HG02798 (cell line): ENCODE measurements around the gene ETNK2.

ENCODE experiments used
- ATAC-seq: cut with Tn5 transposase; IDR thresholded peaks from one replicate; pipeline ENCODE4 v1.9.1; 2021; ENCODE audit warnings: mild to moderate bottlenecking; ENCODE audit not compliant: unreplicated experiment, poor library complexity

ETNK2 gene

DNA sequence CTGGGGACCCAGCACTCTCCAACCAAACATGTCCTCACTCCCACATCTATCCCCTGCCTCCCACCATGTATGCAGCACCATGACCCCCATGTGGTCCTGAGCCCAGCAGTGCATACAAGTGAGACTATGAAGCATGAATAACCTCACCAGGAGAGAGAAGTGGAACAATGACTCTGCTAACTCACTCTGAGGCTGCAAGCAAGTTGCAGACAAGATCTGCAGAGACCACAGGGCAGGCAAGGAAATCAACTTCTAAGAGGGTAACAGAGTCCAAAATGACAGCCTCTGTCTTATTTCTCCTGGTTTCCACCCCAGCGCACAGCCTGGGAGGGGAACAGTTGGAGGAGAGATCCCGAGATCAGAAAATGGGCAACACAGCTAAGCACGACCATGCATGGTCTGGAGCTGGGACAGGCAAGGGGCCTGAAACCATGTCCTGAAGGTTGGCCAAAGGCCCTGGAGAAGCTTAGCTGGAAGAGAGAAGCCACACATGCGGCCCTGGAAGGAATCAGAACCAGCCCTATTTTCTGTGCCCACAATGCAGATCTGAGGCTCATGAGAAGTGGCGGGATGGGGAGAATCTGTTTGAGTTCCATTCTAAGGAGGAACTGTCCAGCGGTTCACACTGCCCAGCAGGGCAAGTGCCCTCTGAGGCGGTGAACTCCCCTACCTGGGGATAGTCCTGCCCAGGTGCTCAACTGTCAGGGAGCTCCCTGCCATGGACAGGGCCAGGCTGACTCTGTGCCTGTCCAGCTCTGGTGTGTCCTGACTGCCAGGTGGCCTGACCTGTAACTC lies 26.8 kb upstream of the ETNK2 start:
- ATAC-seq = no peak

- ATAC-seq = no peak
Measured at GRCh38 chr1:204177133-204177532, 25.3 kb upstream of the ETNK2 start.

DNA sequence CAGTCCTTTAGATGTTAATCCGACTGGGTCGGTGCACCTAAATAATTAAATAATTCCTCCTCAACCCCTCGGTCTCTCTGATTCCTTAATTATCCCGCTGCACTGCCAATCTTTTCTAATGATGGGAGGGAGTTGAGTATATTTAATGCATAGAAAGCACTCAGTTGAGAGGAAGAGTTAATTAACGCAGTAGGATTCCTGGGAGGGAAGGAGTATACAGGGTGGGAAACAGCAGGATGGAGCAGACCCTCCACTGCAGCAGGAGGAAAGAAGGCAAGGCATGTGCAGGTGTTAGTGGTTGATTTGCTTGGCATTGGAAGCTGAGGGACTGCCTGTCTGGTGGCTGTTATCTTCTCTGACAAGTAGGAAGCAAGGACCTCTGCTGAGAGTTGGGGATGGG lies 24.2 kb upstream of the ETNK2 start:
- no peak for ATAC-seq

DNA sequence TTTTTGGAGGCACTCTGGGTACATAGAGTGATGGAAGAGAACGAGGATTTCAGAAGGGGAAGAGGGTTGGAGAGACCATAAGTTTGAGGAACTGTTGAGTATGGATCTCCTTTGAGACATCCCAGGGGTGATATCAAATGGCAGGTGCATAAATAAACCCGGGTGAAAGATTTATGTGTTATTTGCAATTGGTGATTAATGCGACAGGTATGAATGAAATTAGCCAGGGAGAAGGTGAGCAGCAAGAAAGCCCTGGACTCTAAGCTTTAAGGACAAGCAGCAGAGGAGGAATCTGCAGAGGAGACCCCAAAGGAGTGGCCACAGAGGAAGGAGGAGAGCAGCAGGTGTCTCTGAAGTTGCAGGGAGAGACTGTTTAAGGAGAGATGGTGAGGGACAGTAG lies 23.1 kb upstream of the ETNK2 start:
- ATAC-seq = no peak

GRCh38 chr1:204172404-204173029 lies 20.7 kb upstream of the ETNK2 start:
- no peak for ATAC-seq

- no peak for ATAC-seq
Measured at GRCh38 chr1:204171751-204172178, 19.9 kb upstream of the ETNK2 start.

GRCh38 chr1:204170494-204171155 lies 18.8 kb upstream of the ETNK2 start:
- no peak for ATAC-seq

DNA sequence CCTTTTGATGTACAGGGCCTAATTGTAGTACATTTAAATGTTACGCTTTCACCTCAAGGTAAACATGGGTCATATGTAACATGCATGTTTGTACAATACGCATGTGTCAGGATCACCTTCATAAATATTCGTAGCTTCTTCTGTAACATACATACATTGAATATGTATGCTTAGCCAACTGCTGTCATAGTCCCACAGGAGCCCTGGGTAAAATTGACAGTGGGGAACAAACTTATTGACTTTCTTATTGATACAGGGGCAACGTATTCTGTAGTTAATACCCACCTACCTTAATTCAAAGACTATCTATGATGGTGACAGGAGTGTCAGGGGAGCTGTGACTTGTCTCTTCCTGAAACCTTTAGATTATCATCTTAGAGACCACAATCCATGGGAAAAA lies 18.0 kb upstream of the ETNK2 start:
- ATAC-seq = no peak

DNA sequence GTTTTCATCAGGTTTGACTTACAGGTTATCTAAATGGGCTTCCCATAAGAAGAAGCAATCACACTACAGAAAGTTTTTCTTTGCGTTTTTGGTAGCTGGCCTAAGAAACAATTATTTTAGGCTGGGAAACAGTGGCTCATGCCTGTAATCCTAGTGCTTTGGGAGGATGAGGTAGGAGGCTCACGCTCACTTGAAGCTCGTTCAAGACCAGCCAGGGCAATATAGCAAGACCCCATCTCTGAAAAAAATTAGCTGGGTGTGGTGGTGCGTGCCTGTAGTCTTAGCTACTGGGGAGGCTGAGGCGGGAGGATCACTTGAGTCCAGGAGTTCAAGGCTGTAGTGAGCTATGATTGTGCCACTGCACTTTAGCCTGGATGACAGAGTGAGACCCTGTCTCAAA lies 15.9 kb upstream of the ETNK2 start:
- no peak for ATAC-seq

GRCh38 chr1:204166219-204166618 lies 14.4 kb upstream of the ETNK2 start, which contains the start of gene REN:
REN (minus strand) TSS chr1:204166337; CDS start chr1:204166293, 44 bp downstream.
- no peak for ATAC-seq

DNA sequence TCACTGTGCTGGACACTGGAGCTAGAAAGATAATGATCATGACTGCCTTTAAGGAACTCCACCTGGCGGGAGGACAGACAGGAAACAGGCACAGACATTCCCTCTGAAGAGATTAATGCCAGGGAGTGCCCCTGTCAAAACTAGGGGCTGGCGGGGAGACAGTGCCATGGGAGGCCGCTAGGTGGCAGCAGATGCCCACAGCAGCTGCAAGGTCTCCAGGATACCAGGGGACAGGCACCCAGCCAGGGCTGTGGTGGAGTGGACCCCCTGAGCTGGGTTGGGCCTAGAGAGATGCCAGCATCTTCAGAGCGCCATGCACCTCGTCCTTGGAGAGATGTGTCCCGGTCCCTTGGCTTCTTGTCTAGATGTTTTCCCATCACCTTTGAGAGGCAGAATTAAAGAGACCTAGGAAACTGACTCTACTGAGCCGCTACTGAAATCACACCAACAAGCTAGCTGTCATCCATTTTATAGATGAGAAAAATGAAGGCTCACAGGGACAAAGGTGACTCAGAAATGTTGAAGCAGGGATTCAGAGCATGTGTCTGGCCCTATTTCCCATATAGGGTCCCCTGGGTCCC lies 10.7 kb upstream of the ETNK2 start:
- ATAC-seq = peak; percentile 73

DNA sequence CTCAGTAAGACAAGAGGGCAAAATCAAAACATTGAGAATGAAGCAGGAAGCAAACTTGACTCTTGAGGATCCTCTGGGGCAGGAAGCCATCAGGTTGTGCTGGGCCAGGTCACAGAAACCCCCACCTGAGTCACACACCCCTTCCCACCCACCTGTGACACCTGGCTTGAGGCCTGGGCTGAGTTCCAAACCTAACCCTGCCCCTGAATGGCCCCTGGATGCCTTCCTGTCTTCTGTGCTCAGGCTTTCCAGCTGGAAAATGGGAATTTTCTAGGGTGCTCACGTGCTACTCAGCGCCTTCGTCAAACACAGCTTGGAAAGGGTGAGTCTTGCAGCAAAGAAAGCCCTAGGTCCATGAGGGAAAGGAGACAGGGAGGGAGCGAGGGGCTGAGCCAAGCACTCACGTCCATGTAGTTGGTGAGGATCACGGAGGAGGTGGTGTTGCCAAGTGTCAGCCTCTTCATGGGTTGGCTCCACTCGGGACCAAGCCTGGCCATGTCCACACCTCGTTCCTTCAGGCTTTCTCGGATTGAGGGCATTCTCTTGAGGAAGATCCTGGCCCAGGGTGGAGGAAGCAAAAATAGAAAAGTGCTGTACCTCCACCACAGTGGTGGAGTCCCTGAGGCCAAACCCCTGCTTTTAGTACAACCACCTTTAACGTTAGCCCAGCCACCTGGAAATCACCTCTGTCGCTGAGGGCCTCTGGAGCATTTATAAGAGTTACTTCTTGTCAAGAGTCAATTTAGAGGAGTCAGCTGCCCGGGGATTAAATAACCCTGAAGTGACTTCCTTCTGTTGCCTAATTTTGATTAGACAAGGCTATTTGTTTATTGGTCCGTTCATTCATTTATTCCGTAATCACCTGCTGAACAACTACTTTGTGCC lies 10.0 kb upstream of the ETNK2 start:
- no peak for ATAC-seq

- no peak for ATAC-seq
Measured at GRCh38 chr1:204157962-204158361, 6.1 kb upstream of the ETNK2 start.

DNA sequence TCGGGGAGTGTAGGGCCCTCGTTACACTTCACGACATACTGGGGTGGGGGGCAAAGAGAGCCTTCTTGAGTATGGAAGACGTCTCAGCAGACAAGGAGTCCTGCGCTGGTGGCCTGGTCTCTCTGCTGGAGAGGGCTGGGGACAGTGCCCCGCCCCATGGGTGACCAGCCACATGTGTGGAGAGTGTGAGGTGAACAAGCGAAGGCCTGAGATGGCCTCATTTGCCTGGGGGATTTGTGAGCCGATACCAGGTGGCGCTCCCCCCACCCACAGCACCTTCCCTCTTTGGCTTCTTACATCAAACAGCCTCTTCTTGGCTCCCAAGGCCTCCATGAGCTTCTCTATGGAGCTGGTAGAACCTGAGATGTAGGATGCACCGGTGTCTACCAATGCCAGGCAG lies 4.0 kb upstream of the ETNK2 start:
- no peak for ATAC-seq

DNA sequence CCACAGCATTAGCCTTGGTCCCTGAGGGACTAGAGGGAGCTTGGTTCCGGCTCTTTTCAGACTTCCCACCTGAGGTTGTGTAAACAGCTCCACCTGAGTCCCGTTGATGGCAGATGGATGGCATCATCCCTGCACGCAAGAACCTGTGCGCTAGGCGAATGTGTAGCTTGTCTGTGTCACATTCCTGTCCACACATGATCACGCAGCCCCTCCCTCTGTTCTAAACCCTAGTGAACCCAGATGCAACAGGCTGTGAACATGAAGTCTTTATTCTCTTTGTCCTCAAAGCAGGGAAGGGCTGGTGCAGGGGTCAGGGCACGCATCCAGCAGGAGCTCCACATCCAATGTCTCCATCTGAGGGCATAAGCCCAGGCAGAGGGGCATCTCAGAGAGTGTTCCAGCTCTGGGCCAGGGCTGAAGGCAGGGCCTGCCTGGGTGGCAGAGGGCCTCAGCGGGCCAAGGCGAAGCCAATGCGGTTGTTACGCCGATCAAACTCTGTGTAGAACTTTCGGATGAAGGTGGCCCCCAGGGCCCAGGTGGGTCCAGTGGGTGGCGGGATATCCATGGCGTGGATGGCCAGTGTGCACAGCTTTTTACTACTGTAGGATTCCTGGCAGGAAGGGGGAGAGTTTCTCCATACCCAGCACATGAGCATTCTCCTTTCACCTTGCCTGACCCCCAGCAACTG lies 2.9 kb upstream of the ETNK2 start:
- no peak for ATAC-seq

- no peak for ATAC-seq
Measured at GRCh38 chr1:204153667-204154066, 1.8 kb upstream of the ETNK2 start.

DNA sequence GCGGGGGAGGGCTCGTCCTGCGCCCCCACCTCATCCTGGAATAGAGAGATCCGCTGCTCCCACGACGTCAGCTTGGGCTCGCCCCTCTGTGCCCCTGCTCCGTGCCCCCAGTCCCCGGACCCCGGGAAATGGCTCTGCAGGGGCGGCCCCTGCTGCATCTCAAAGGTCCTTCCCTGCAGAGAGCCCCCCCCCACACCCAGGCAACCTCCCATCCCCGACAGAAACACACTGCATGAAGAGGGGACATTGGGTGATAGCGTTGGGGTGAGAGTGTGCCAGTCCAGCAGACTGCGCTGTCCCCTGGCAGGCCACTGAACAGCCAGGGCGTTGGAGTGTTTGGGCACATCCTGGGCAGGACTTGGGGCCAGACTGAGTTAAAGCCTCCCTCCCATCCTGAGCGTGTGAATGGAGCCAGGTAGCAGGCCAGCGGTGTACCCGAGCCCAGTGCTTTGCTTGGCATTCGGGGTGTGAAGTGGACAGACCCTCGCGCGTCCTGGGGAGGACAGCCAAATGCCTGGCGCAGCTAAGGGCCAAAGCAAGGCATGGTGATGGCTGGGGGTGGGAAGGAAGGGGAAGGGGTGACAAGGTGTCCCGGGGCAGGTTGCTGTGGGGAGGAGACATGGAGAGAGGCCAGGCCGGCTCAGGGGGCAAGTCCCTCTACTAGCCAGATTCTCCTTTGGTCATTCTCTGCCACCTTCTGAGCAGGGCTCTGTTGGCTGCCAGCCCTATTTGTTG lies 633 bp upstream of the ETNK2 start:
- no peak for ATAC-seq

DNA sequence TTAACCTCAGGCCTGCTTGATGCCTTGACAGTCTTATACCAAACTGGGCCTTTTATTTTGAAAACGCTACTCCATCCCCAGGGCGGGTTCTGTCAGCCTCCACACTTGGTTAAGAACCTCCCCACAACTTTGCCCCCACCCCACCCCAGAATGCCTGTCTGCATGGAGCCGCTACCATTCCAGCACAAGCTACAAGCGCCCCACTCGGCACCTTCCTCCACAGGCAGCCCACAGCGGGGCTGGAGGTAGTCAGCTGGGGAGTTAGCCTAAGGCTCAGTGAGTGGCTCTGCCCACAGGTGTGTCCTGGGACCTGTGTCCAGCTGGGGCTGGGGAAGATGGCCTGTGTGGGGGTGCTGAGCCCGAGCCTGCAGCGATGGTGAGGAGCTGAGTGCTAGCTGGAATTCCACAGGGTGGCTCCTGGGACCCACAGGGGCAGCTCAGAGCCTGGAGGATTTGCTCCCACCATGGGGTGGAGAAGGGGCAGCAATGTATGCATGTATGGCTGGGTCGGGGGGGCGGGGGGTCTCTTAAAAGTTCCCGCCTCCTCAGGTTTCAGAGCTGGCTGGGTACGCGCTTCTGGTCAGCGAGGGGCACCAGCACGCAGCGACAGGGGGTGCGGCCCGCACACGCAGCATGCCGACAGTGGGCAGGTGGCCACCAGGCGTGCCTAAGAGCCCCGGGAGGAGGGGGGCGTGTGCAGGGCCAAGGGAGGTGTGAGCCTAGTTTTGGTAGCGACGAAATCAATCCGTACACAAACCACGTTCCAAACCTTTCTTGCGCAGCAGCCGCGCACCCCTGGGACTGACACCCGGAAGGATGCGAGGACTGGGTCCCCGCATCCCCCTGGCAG lies 917 bp downstream of the ETNK2 start:
- no peak for ATAC-seq
